Vagina (tissue), 2 donors: ENCODE data around the gene GPER1. TPM values are rescaled to one million over a fixed set of nuclear protein-coding genes. Genes with fewer than 3 reads are reported as not detected.

ENCODE experiments used
- DNase-seq, 2 donors: peaks; one replicate each; pipeline ENCODE4 v3.0.0-alpha.2; 2017; ENCODE audit errors: extremely low spot score in 2 of 2
- H3K27ac ChIP-seq: fragments of 200-600 bp; sonication (generic); one replicate; pipeline ENCODE4 v1.5.1; 2019
- H3K27me3 ChIP-seq: fragments of 200-600 bp; sonication (generic); one replicate; pipeline ENCODE4 v1.5.1; 2019
- H3K36me3 ChIP-seq, 2 donors: fragments of 200-600 bp; sonication (generic); one replicate each; pipeline ENCODE4 v1.5.1; 2017 to 2019
- H3K4me1 ChIP-seq: fragments of 200-600 bp; sonication (generic); one replicate; pipeline ENCODE4 v1.5.1; 2019
- H3K4me3 ChIP-seq, 2 donors: fragments of 200-600 bp; sonication (generic); 1 replicate in 1 of 2; 2 replicates in 1 of 2; pipeline ENCODE4 v1.5.1; 2016 to 2019
- H3K9me3 ChIP-seq: fragments of 200-600 bp; sonication (generic); one replicate; pipeline ENCODE4 v1.5.1; 2019
- CTCF ChIP-seq, 3 experiments: fragments of 450-650 bp in 2 of 3; fragments of 200-600 bp in 1 of 3; sonication (generic) in 1 of 3; IDR thresholded peaks; one replicate each; pipeline ENCODE4 v1.5.1; 2017 to 2019; ENCODE audit warnings: antibody characterized with exemption in 3 of 3, mild to moderate bottlenecking in 2 of 3, moderate library complexity in 2 of 3
- POLR2A ChIP-seq, 2 donors: fragments of 450-650 bp; IDR thresholded peaks; one replicate each; pipeline ENCODE4 v1.6.1; 2017; ENCODE audit warnings: antibody characterized with exemption in 2 of 2, mild to moderate bottlenecking in 2 of 2, moderate library complexity in 2 of 2
- POLR2AphosphoS5 ChIP-seq, 2 donors: sonication (generic); formaldehyde crosslinking; IDR thresholded peaks; one replicate each; pipeline ENCODE4 v1.9.0; 2017; ENCODE audit warnings: antibody characterized with exemption in 2 of 2, mild to moderate bottlenecking in 2 of 2, low read depth in 1 of 2; ENCODE audit not compliant: insufficient read depth in 1 of 2
- intact Hi-C: fragments of 100-400 bp; cut with DNase I; formaldehyde crosslinking; loops from one replicate; pipeline ENCODE4 v1.15.1; 2023
- total RNA-seq: library from RNA; depleted of rRNA; stranded (reverse); fragments of >200 nt; gene quantifications from one replicate; pipeline ENCODE4 v1.2.3, GENCODE V29; 2016

GPER1 gene
- total RNA-seq, 1 donor from 2014 or later, result 8.3 TPM

GRCh38 chr7:1061180-1061579, 26.7 kb upstream of the GPER1 start:
- H3K9me3 ChIP-seq, result no peaks in the 10 kb centered on the region
- DNase-seq, result no peak
- H3K36me3 ChIP-seq, result no peaks in the 10 kb centered on the region
- intact Hi-C loops, result no loop called here
- peaks cover 56% of the 10 kb centered on the region for H3K4me1 ChIP-seq
- TF ChIP-seq POLR2A (IDR thresholded peaks at IDR 0.05) (no peak), POLR2AphosphoS5 (IDR thresholded peaks at IDR 0.05; ENCODE audit: insufficient read depth in 1 of 2, low read depth in 1 of 2) (no peak), CTCF (IDR thresholded peaks at IDR 0.05) (no peak)
- H3K4me3 ChIP-seq, result no peak overlapping the region
- H3K27me3 ChIP-seq, result no peaks in the 10 kb centered on the region
- no peak overlapping the region for H3K27ac ChIP-seq

GRCh38 chr7:1062296-1063294, 25.3 kb upstream of the GPER1 start:
- H3K27ac ChIP-seq, result no peak overlapping the region
- intact Hi-C loops, result no loop called here

GRCh38 chr7:1063361-1063760, 24.6 kb upstream of the GPER1 start:
- DNase-seq, result no peak
- H3K9me3 ChIP-seq, result no peaks in the 10 kb centered on the region
- no peaks in the 10 kb centered on the region for H3K27me3 ChIP-seq
- no peaks in the 10 kb centered on the region for H3K36me3 ChIP-seq
- no peak overlapping the region for H3K27ac ChIP-seq
- intact Hi-C loops, result no loop called here
- TF ChIP-seq CTCF (IDR thresholded peaks at IDR 0.05), result no peak
- TF ChIP-seq POLR2A (IDR thresholded peaks at IDR 0.05), result no peak
- no peak for TF ChIP-seq POLR2AphosphoS5 (IDR thresholded peaks at IDR 0.05; ENCODE audit: insufficient read depth in 1 of 2, low read depth in 1 of 2)
- H3K4me3 ChIP-seq, result no peak overlapping the region
- H3K4me1 ChIP-seq, result peaks cover 56% of the 10 kb centered on the region

More at GRCh38 chr7:1062296-1063294, 25.3 kb upstream of the GPER1 start:
- Histone ChIP-seq H3K9me3 (no peaks in the 10 kb centered on the region), H3K4me3 (no peak overlapping the region), H3K4me1 (peaks cover 56% of the 10 kb centered on the region), H3K36me3 (no peaks in the 10 kb centered on the region), H3K27me3 (no peaks in the 10 kb centered on the region)
- DNase-seq, result no peak
- TF ChIP-seq CTCF (IDR thresholded peaks at IDR 0.05) (no peak), POLR2AphosphoS5 (IDR thresholded peaks at IDR 0.05; ENCODE audit: insufficient read depth in 1 of 2, low read depth in 1 of 2) (no peak), POLR2A (IDR thresholded peaks at IDR 0.05) (no peak)

GRCh38 chr7:1064581-1064980, 23.3 kb upstream of the GPER1 start:
- Histone ChIP-seq H3K27ac (no peak overlapping the region), H3K4me1 (peaks cover 56% of the 10 kb centered on the region), H3K4me3 (no peak overlapping the region), H3K36me3 (no peaks in the 10 kb centered on the region), H3K27me3 (no peaks in the 10 kb centered on the region), H3K9me3 (no peaks in the 10 kb centered on the region)
- TF ChIP-seq POLR2A (IDR thresholded peaks at IDR 0.05) (no peak), POLR2AphosphoS5 (IDR thresholded peaks at IDR 0.05; ENCODE audit: insufficient read depth in 1 of 2, low read depth in 1 of 2) (no peak), CTCF (IDR thresholded peaks at IDR 0.05) (no peak)
- intact Hi-C loops, result loop anchor here (2.0 kb wide), 1 partner anchor 36 kb away; no protein-coding TSS in a partner anchor
- no peak for DNase-seq

- no peak for DNase-seq
- Histone ChIP-seq H3K27me3 (no peaks in the 10 kb centered on the region), H3K36me3 (no peaks in the 10 kb centered on the region), H3K27ac (no peak overlapping the region), H3K4me1 (peaks cover 52% of the 10 kb centered on the region), H3K4me3 (peak overlapping the region in 1 of 2 donors; percentile 28), H3K9me3 (no peaks in the 10 kb centered on the region)
- intact Hi-C loops, result loop anchor here (2.0 kb wide), 1 partner anchor 36 kb away; no protein-coding TSS in a partner anchor
- no peak for TF ChIP-seq POLR2AphosphoS5 (IDR thresholded peaks at IDR 0.05; ENCODE audit: insufficient read depth in 1 of 2, low read depth in 1 of 2)
- no peak for TF ChIP-seq CTCF (IDR thresholded peaks at IDR 0.05)
- TF ChIP-seq POLR2A (IDR thresholded peaks at IDR 0.05), result no peak
Measured at GRCh38 chr7:1065263-1065584, 22.7 kb upstream of the GPER1 start.
